ENCODE results near the gene PRKG1.

The PRKG1 gene

DNA sequence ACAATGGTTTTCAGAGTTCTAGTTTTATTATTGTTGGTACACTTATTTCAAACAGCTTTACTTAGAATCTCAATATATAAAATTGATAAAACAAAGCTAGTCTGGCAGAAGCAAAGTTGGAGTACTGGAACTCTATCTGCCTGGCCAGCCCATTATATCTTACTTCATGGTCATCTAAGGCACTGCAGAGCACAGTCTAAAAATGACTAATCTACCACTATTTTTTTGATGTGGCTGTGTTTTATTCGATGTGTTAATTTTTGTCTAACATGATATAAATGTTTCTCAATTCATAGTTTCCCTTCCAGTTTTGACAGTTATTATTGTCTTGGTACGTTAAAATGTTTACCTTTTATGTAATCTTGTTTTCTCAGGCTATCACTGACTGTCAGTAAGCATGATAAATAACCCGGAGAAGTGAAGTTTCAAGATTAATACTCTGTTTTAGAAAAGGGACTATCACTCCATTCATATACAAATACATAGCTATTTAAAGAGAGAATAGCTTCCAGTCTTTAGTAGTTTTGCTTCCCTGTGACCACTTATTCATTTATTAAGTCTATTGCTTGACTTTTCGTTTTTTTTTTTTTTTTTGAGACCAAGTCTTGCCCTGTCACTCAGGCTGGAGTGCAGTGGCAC lies 685.7 kb downstream of the PRKG1 start:
- TF ChIP-seq, protein P1, sequence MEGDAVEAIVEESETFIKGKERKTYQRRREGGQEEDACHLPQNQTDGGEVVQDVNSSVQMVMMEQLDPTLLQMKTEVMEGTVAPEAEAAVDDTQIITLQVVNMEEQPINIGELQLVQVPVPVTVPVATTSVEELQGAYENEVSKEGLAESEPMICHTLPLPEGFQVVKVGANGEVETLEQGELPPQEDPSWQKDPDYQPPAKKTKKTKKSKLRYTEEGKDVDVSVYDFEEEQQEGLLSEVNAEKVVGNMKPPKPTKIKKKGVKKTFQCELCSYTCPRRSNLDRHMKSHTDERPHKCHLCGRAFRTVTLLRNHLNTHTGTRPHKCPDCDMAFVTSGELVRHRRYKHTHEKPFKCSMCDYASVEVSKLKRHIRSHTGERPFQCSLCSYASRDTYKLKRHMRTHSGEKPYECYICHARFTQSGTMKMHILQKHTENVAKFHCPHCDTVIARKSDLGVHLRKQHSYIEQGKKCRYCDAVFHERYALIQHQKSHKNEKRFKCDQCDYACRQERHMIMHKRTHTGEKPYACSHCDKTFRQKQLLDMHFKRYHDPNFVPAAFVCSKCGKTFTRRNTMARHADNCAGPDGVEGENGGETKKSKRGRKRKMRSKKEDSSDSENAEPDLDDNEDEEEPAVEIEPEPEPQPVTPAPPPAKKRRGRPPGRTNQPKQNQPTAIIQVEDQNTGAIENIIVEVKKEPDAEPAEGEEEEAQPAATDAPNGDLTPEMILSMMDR (IDR thresholded peaks at IDR 0.05; ENCODE audit: low read depth, low read length, poor library complexity, severe bottlenecking) = no peak
- no peak for TF ChIP-seq EZH2phosphoT487 (IDR thresholded peaks at IDR 0.05; ENCODE audit: borderline replicate concordance, low read length)
- H3K4me3 ChIP-seq (ENCODE audit: low read length) = no peak overlapping the region

DNA sequence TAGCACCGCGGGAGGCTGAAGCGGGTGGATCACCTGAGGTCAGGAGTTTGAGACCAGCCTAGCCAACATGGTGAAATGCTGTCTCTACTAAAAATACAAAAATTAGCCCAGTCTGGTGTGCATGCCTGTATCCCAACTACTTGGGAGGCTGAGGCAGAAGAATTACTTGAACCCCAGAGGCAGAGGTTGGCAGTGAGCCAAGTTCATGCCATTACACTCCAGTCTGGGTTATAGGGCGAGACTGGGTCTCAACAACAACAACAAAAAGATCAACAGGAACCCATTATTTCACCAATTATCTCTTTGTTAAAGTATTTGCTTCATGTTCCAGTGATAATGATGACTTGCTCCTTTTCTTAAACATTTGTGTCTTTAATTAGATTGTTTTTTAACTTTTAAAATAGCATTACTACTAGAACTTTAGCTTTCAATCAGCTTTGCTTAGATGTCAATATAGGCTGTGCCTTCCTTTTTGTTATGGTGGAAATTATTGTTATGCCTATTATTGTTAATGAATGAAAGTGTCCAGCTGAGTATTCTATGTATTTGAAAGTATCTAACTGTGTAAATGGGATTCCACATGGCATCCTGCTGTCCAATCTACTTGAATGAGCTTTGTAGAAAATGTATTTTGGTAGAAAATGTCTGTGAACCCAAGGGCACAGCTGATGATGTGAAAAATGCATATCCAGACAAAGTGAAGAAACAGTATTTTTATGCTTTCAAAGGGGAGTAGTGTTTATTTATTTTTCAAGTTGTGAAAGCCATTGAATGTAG lies 686.8 kb downstream of the PRKG1 start:
- Histone ChIP-seq H3K9me3 (ENCODE audit: control insufficient read depth, insufficient read depth, low read length) (no peaks in the 10 kb centered on the region), H3K27ac (ENCODE audit: low read depth, low read length) (no peak overlapping the region), H3K9me2 (replicated peaks; ENCODE audit: control insufficient read depth, low read length) (no peaks in the 10 kb centered on the region), H3K4me3 (ENCODE audit: low read length) (no peak overlapping the region), H3K36me3 (ENCODE audit: control insufficient read depth, low read length) (no peaks in the 10 kb centered on the region), H3K79me2 (ENCODE audit: control insufficient read depth, low read length) (no peaks in the 10 kb centered on the region), H3K4me2 (ENCODE audit: low read length) (no peak overlapping the region), H4K20me1 (ENCODE audit: control insufficient read depth, insufficient read depth, low read depth, low read length) (no peaks in the 10 kb centered on the region), H3F3A (ENCODE audit: control insufficient read depth, insufficient read depth) (no peaks in the 10 kb centered on the region), H3K27me3 (ENCODE audit: control insufficient read depth, low read length) (no peaks in the 10 kb centered on the region), H3K4me1 (ENCODE audit: control insufficient read depth, low read length) (no peaks in the 10 kb centered on the region)
- TF ChIP-seq, protein P1 (IDR thresholded peaks at IDR 0.05; ENCODE audit: low read depth, low read length, poor library complexity, severe bottlenecking) = no peak
- no peak for TF ChIP-seq EZH2phosphoT487 (IDR thresholded peaks at IDR 0.05; ENCODE audit: borderline replicate concordance, low read length)

More for the DNA sequence above, 685.7 kb downstream of the PRKG1 start:
- Histone ChIP-seq H3K36me3 (ENCODE audit: control insufficient read depth, low read length) (no peaks in the 10 kb centered on the region), H3K9me2 (replicated peaks; ENCODE audit: control insufficient read depth, low read length) (no peaks in the 10 kb centered on the region), H3F3A (ENCODE audit: control insufficient read depth, insufficient read depth) (no peaks in the 10 kb centered on the region), H3K27ac (ENCODE audit: low read depth, low read length) (no peak overlapping the region), H4K20me1 (ENCODE audit: control insufficient read depth, insufficient read depth, low read depth, low read length) (no peaks in the 10 kb centered on the region), H3K9me3 (ENCODE audit: control insufficient read depth, insufficient read depth, low read length) (no peaks in the 10 kb centered on the region), H3K4me2 (ENCODE audit: low read length) (no peak overlapping the region), H3K4me1 (ENCODE audit: control insufficient read depth, low read length) (no peaks in the 10 kb centered on the region), H3K27me3 (ENCODE audit: control insufficient read depth, low read length) (no peaks in the 10 kb centered on the region), H3K79me2 (ENCODE audit: control insufficient read depth, low read length) (no peaks in the 10 kb centered on the region)

DNA sequence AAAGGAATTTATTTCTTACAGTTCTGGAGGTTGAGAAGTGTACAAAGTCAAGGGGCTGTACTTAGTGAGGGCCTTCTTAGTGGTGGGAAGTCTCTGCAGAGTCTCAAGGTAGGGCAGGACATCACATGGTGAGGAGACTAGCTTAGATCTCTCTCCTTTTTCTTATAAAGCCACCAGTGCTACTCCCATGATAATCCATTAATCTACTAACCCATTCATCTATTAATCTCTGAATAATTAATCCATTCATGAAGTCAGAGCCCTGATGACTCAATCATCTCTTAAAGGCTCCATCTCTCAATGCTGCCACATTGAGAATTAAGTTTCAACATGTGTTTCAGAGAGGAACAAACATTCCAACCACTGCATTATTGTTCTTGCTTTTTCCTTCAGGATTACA lies 689.5 kb downstream of the PRKG1 start:
- Histone ChIP-seq H3K4me3 (ENCODE audit: low read length) (no peak overlapping the region), H4K20me1 (ENCODE audit: control insufficient read depth, insufficient read depth, low read depth, low read length) (no peaks in the 10 kb centered on the region), H3K9me3 (ENCODE audit: control insufficient read depth, insufficient read depth, low read length) (no peaks in the 10 kb centered on the region), H3K27me3 (ENCODE audit: control insufficient read depth, low read length) (no peaks in the 10 kb centered on the region), H3K9me2 (replicated peaks; ENCODE audit: control insufficient read depth, low read length) (no peaks in the 10 kb centered on the region), H3F3A (ENCODE audit: control insufficient read depth, insufficient read depth) (no peaks in the 10 kb centered on the region), H3K36me3 (ENCODE audit: control insufficient read depth, low read length) (no peaks in the 10 kb centered on the region), H3K4me1 (ENCODE audit: control insufficient read depth, low read length) (no peaks in the 10 kb centered on the region), H3K79me2 (ENCODE audit: control insufficient read depth, low read length) (no peaks in the 10 kb centered on the region), H3K27ac (ENCODE audit: low read depth, low read length) (no peak overlapping the region), H3K4me2 (ENCODE audit: low read length) (no peak overlapping the region)
- TF ChIP-seq EZH2phosphoT487 (IDR thresholded peaks at IDR 0.05; ENCODE audit: borderline replicate concordance, low read length) = no peak
- TF ChIP-seq, protein P1 (IDR thresholded peaks at IDR 0.05; ENCODE audit: low read depth, low read length, poor library complexity, severe bottlenecking) = no peak
